SU-DHL-6 (cell line): ENCODE results near the gene TUBGCP6.

Source experiments
- H2AFZ ChIP-seq: fragments of 200-600 bp; sonication (generic); 2 replicates; pipeline ENCODE4 v1.6.1; 2014; ENCODE audit warnings: low read depth, mild to moderate bottlenecking, moderate library complexity, mixed read lengths, antibody characterized with exemption, low read length; ENCODE audit not compliant: severe bottlenecking
- H3F3A ChIP-seq: fragments of 200-600 bp; shearing (Covaris generic); 2 replicates; pipeline ENCODE4 v1.6.0; 2016; ENCODE audit warnings: antibody characterized with exemption, mild to moderate bottlenecking; ENCODE audit not compliant: insufficient read depth
- H3K27ac ChIP-seq: fragments of 200-600 bp; sonication (generic); 2 replicates; pipeline ENCODE4 v1.5.1; 2016; ENCODE audit warnings: low read depth, mild to moderate bottlenecking, low read length, moderate library complexity, mixed read lengths
- H3K27me3 ChIP-seq: fragments of 200-600 bp; sonication (generic), shearing (Covaris generic); 2 replicates; pipeline ENCODE4 v1.6.0; 2014; ENCODE audit warnings: mild to moderate bottlenecking, low read length
- H3K36me3 ChIP-seq: fragments of 200-600 bp; sonication (generic); 2 replicates; pipeline ENCODE4 v1.6.1; 2014; ENCODE audit warnings: mild to moderate bottlenecking, low read length, mixed read lengths
- H3K4me2 ChIP-seq: fragments of 300-600, 200-600 bp; shearing (Covaris generic), sonication (generic); 2 replicates; pipeline ENCODE4 v1.6.0; 2014; ENCODE audit warnings: low read length, low read depth, mild to moderate bottlenecking; ENCODE audit not compliant: poor library complexity, severe bottlenecking
- H3K4me3 ChIP-seq: fragments of 200-600 bp; sonication (generic); 2 replicates; pipeline ENCODE4 v1.5.1; 2014; ENCODE audit warnings: antibody characterized with exemption, low read length, mild to moderate bottlenecking, mixed read lengths; ENCODE audit not compliant: insufficient read depth, poor library complexity, severe bottlenecking
- H3K79me2 ChIP-seq: fragments of 200-600 bp; sonication (generic); 2 replicates; pipeline ENCODE4 v1.6.1; 2014; ENCODE audit warnings: mild to moderate bottlenecking, low read length, moderate library complexity; ENCODE audit not compliant: insufficient read depth
- H3K9ac ChIP-seq: fragments of 200-600 bp; sonication (generic); 2 replicates; pipeline ENCODE4 v1.7.0; 2014; ENCODE audit warnings: mild to moderate bottlenecking, low read length
- H3K9me2 ChIP-seq: fragments of 200-600 bp; sonication (generic); replicated peaks from 2 replicates; pipeline ENCODE4 v1.6.1; 2014; ENCODE audit warnings: low read length; ENCODE audit not compliant: insufficient read depth
- H3K9me3 ChIP-seq: fragments of 200-600 bp; sonication (generic); 2 replicates; pipeline ENCODE4 v1.6.1; 2014; ENCODE audit warnings: low read length, mixed read lengths; ENCODE audit not compliant: insufficient read depth
- H4K20me1 ChIP-seq: fragments of 200-600 bp; sonication (generic); 2 replicates; pipeline ENCODE4 v1.6.1; 2014; ENCODE audit warnings: low read depth, mild to moderate bottlenecking, antibody characterized with exemption, low read length, moderate library complexity, mixed read lengths
- CTCF ChIP-seq: fragments of 200-600 bp; sonication (generic); IDR thresholded peaks from one replicate; pipeline ENCODE4 v1.5.1; 2017; ENCODE audit warnings: antibody characterized with exemption, mild to moderate bottlenecking, low read length, moderate library complexity; ENCODE audit not compliant: insufficient read depth, poor library complexity, severe bottlenecking
- EZH2phosphoT487 ChIP-seq: fragments of 200-600 bp; sonication (generic), shearing (Covaris generic); conservative IDR thresholded peaks from 2 replicates; pipeline ENCODE4 v1.6.1; 2018; ENCODE audit warnings: mild to moderate bottlenecking, antibody characterized with exemption, low read length, moderate library complexity, mixed read lengths

Gene TUBGCP6

GRCh38 chr22:50190941-50191741 lies 53.7 kb downstream of the TUBGCP6 start:
- Histone ChIP-seq H3K9me2 (no peaks in the 10 kb centered on the region), H3K9me3 (no peaks in the 10 kb centered on the region), H3K4me3 (peak overlapping the region; percentile 42), H3F3A (peaks cover 68% of the 10 kb centered on the region), H3K36me3 (no peaks in the 10 kb centered on the region), H3K27ac (peak overlapping the region; percentile 99), H3K9ac (peak overlapping the region; percentile 99), H3K4me2 (peak overlapping the region; percentile 87), H4K20me1 (no peaks in the 10 kb centered on the region), H3K27me3 (no peaks in the 10 kb centered on the region), H2AFZ (no peak overlapping the region), H3K79me2 (peaks cover 39% of the 10 kb centered on the region)
- TF ChIP-seq CTCF = no peak
- TF ChIP-seq EZH2phosphoT487 = no peak

- TF ChIP-seq CTCF (peak; percentile 15), EZH2phosphoT487 (no peak)
- H3K27ac ChIP-seq = peak overlapping the region; percentile 99
- no peak overlapping the region for H2AFZ ChIP-seq
- no peaks in the 10 kb centered on the region for H3K36me3 ChIP-seq
- peak overlapping the region; percentile 81 for H3K4me2 ChIP-seq
- no peaks in the 10 kb centered on the region for H3K27me3 ChIP-seq
- H3K9me2 ChIP-seq = no peaks in the 10 kb centered on the region
- peaks cover 40% of the 10 kb centered on the region for H3K79me2 ChIP-seq
- H3K9me3 ChIP-seq = no peaks in the 10 kb centered on the region
- H4K20me1 ChIP-seq = no peaks in the 10 kb centered on the region
- H3K9ac ChIP-seq = peak overlapping the region; percentile 99
- peaks cover 68% of the 10 kb centered on the region for H3F3A ChIP-seq
- peak overlapping the region; percentile 49 for H3K4me3 ChIP-seq
Measured at GRCh38 chr22:50190182-50190940, 54.5 kb downstream of the TUBGCP6 start.

- Histone ChIP-seq H3K9me3 (no peaks in the 10 kb centered on the region), H2AFZ (no peak overlapping the region), H3K27ac (peak overlapping the region; percentile 99), H3K4me3 (peak overlapping the region; percentile 49), H3K9me2 (no peaks in the 10 kb centered on the region), H4K20me1 (no peaks in the 10 kb centered on the region), H3F3A (peaks cover 66% of the 10 kb centered on the region), H3K4me2 (peak overlapping the region; percentile 81), H3K9ac (peak overlapping the region; percentile 99), H3K36me3 (no peaks in the 10 kb centered on the region), H3K79me2 (peaks cover 40% of the 10 kb centered on the region), H3K27me3 (no peaks in the 10 kb centered on the region)
- TF ChIP-seq EZH2phosphoT487 (no peak), CTCF (no peak)
Measured at GRCh38 chr22:50189849-50190181, 55.0 kb downstream of the TUBGCP6 start.
